T-helper 1 cell treated with Interleukin-12 subunit alpha and Interleukin-12 subunit beta and Interleukin-4 antibody, amounts not matched to agents 30 μg/mL and 1 μg/mL, for 36 hours (primary cell): ENCODE data around the gene KCNN2.

ENCODE experiments used
- H3K27ac Mint-ChIP-seq: one replicate; pipeline ENCODE4 v1.8.0; 2021; ENCODE audit warnings: mild to moderate bottlenecking, mixed read lengths
- H3K27me3 Mint-ChIP-seq: one replicate; pipeline ENCODE4 v1.8.0; 2021; ENCODE audit warnings: low read depth, mixed read lengths
- H3K36me3 Mint-ChIP-seq: one replicate; pipeline ENCODE4 v1.8.0; 2021; ENCODE audit warnings: low read depth, mixed read lengths
- H3K4me1 Mint-ChIP-seq: one replicate; pipeline ENCODE4 v1.8.0; 2021; ENCODE audit warnings: low read depth, mixed read lengths
- H3K4me3 Mint-ChIP-seq: one replicate; pipeline ENCODE4 v1.8.0; 2021; ENCODE audit warnings: mild to moderate bottlenecking, moderate library complexity, mixed read lengths
- H3K9me3 Mint-ChIP-seq: one replicate; pipeline ENCODE4 v1.8.0; 2021; ENCODE audit warnings: mixed read lengths

KCNN2 gene

DNA sequence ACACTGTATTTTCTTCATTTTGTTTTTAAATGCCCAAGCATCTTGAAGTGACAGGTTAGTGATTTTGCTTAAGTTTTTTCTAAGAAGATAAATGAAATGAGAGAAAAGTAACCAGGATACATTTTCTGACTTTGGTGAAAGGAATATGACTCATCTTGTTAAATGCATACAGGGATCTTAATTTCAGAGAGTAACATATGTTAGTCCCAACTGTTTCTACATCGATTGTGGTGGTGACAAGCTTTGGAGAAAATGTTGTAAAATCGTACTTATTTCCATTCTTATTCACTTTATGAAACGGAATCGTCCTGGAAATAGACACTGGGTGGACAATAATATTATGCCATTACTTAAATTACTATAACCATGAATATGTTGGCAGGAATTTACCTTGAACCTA is 107.5 kb downstream of the KCNN2 start:
- Mint-ChIP-seq H3K4me1 (no peaks in the 10 kb centered on the region), H3K36me3 (no peaks in the 10 kb centered on the region), H3K27ac (no peak overlapping the region), H3K27me3 (no peaks in the 10 kb centered on the region), H3K4me3 (no peak overlapping the region), H3K9me3 (no peaks in the 10 kb centered on the region)

GRCh38 chr5:114471529-114471928 is 109.7 kb downstream of the KCNN2 start:
- no peak overlapping the region for H3K4me3 Mint-ChIP-seq

DNA sequence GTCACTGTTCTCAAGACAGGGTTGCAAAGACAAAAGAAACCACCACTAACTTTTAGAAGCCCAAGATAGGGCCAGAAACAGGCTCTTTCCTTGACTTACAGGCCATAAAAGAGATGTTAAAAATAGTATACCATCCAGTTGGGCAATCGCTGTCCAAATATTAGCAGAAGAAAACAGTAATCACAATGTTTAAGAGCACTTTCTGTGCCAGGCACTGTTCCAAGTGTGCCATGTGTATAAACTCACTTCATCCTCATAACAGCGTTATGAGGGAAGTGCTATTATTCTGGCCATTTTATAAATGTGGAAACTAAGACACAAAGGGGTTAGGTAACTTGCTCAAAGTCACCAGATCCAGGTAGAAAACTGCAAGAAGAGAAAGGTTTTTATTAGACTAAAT is 111.7 kb downstream of the KCNN2 start:
- Mint-ChIP-seq H3K27ac (no peak overlapping the region), H3K9me3 (peaks cover 5% of the 10 kb centered on the region), H3K4me3 (no peak overlapping the region), H3K27me3 (no peaks in the 10 kb centered on the region), H3K36me3 (no peaks in the 10 kb centered on the region), H3K4me1 (no peaks in the 10 kb centered on the region)

More at GRCh38 chr5:114471529-114471928, 109.7 kb downstream of the KCNN2 start:
- no peaks in the 10 kb centered on the region for H3K36me3 Mint-ChIP-seq
- no peaks in the 10 kb centered on the region for H3K27me3 Mint-ChIP-seq
- H3K27ac Mint-ChIP-seq = no peak overlapping the region
- no peaks in the 10 kb centered on the region for H3K9me3 Mint-ChIP-seq
- no peaks in the 10 kb centered on the region for H3K4me1 Mint-ChIP-seq

- H3K27ac Mint-ChIP-seq = no peak overlapping the region
- no peaks in the 10 kb centered on the region for H3K36me3 Mint-ChIP-seq
- H3K4me3 Mint-ChIP-seq = no peak overlapping the region
- no peaks in the 10 kb centered on the region for H3K4me1 Mint-ChIP-seq
- H3K9me3 Mint-ChIP-seq = peaks cover 15% of the 10 kb centered on the region
- no peaks in the 10 kb centered on the region for H3K27me3 Mint-ChIP-seq
These were observed 116.0 kb downstream of the KCNN2 start for GRCh38 chr5:114477816-114478334.

DNA sequence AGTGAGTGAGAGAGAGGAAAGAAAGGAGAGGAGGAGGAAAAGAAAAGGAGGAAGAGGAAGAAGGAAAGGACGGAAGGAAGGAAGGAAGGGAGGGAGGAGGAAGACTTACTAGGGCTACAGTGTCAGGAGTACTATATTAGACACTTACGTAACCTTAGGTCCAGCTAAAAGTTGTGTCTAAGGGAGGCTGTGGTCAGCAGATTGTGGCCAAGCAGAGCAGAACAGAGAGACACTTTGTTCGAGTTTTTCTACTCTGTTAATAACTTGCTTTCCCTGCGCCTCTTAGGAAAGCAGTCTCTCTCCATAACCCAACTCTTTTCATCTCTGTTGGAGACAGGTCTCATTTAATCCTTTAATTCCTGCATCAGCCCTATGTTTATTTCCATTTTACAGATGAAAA is 138.9 kb downstream of the KCNN2 start:
- H3K27ac Mint-ChIP-seq = no peak overlapping the region

DNA sequence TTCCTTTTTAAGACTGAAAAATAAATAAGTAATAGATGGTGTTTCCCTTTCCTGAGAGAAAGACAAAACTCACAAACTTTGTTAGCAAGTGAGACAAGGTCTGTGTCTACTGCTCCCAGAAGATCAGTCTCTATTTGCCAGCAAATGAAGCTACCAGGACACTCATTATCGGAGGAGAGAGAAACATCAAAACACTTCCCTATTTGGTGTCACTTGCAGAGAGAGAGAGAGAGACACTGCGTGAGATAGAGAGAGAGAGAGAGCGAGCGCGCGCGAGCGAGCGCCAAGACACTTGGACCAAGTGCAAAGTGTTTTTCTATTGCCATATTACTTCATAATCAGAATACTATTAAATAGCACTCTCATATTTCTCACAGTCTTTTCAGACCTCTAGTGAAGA is 142.7 kb downstream of the KCNN2 start:
- Mint-ChIP-seq H3K36me3 (no peaks in the 10 kb centered on the region), H3K4me3 (no peak overlapping the region), H3K9me3 (no peaks in the 10 kb centered on the region), H3K27me3 (no peaks in the 10 kb centered on the region), H3K4me1 (no peaks in the 10 kb centered on the region), H3K27ac (no peak overlapping the region)

More for the DNA sequence above, 138.9 kb downstream of the KCNN2 start:
- no peaks in the 10 kb centered on the region for H3K36me3 Mint-ChIP-seq
- no peaks in the 10 kb centered on the region for H3K27me3 Mint-ChIP-seq
- H3K9me3 Mint-ChIP-seq = no peaks in the 10 kb centered on the region
- no peak overlapping the region for H3K4me3 Mint-ChIP-seq
- H3K4me1 Mint-ChIP-seq = no peaks in the 10 kb centered on the region

DNA sequence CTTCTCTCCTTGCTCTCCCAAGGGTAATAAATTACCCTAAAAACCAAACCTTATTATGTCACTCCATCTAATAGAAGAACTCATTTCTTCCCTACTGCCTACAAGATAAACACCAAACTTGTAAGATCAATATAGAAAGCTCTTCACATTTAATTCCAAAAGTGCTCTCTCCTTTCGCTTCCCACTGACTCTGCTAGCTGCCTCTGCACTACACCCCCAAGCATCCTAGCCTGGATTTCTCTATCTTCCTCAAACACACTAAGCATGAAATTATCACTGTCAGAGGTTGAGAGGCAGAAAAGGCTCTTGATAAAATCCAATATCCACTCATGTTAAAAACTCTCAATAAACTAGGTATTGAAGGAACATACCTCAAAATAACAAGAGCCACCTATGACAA is 162.4 kb downstream of the KCNN2 start:
- peaks cover 4% of the 10 kb centered on the region for H3K9me3 Mint-ChIP-seq
- no peaks in the 10 kb centered on the region for H3K4me1 Mint-ChIP-seq
- no peaks in the 10 kb centered on the region for H3K27me3 Mint-ChIP-seq
- H3K36me3 Mint-ChIP-seq = no peaks in the 10 kb centered on the region
- H3K4me3 Mint-ChIP-seq = no peak overlapping the region
- H3K27ac Mint-ChIP-seq = no peak overlapping the region

- peaks cover 18% of the 10 kb centered on the region for H3K9me3 Mint-ChIP-seq
- no peak overlapping the region for H3K4me3 Mint-ChIP-seq
- H3K27me3 Mint-ChIP-seq = no peaks in the 10 kb centered on the region
- no peak overlapping the region for H3K27ac Mint-ChIP-seq
- H3K36me3 Mint-ChIP-seq = no peaks in the 10 kb centered on the region
- no peaks in the 10 kb centered on the region for H3K4me1 Mint-ChIP-seq
These were observed 182.7 kb downstream of the KCNN2 start for GRCh38 chr5:114544561-114544960.
